CD4-positive, alpha-beta T cell treated with Interleukin-21 for 1 hour (primary cell): Measurements from ENCODE around the gene NKX2-1.
"Not testable (repeated sequence)": the region's sequence is repeated elsewhere in the genome, so short reads cannot be mapped to it uniquely, and the experiment has no call there.

ENCODE experiments used
- DNase-seq: peaks from one replicate; pipeline ENCODE4 v3.0.0-alpha.2; 2020

Gene NKX2-1

DNA sequence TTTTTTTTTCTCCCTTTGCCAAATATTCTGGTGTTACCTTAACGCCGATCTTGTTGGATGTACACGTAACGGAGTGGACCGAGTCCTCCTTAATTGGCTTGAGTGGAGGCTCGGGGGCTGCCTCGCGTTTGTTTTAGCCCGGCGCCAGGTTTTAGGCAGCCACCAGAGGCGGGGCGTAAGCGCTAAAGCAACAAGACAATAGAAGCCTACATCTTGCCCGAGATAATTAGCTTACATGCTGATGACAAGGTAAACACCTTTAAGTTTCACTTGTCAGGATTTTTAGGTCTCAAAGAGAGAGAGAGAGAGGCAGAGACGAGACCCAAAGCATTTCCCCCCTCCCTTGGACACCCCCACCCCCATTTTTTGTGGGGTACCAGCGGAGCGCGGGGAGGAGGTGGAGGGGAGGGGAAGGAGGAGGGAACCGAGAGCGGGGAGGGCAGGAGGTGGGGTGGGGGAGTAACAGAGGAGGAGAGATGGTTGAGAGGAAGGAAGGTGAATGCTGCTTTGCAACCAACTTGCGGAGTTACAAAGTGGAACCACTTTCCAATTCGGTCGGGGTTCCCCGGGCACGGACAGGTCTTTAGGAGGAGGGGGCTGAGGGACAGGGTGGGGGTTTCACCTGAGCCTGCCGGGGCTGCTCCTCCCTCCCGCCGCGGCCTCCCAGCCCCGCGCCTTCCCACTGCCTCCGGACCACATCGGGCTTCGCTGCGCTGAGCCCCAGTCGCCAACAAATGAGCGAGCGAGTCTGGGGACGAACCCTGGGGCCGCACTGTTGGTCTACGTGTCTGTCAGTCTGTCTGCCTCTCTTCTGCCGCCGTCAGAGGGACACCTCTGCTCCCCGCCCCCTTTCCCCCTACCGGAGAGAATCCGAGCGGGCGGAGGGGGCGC is at the start of gene NKX2-1:
NKX2-1 (minus strand) TSS at position 802 of the 891 bp plus-strand sequence; CDS start at position 699, 103 bp downstream.
- DNase-seq, result no peak

- no peak for DNase-seq
Measured at GRCh38 chr14:36556811-36557433, 36.9 kb upstream of the NKX2-1 start.

- no peak for DNase-seq
Measured at GRCh38 chr14:36555998-36556743, 36.1 kb upstream of the NKX2-1 start.

GRCh38 chr14:36553656-36554260 is 33.7 kb upstream of the NKX2-1 start:
- peak; percentile 5 for DNase-seq

DNA sequence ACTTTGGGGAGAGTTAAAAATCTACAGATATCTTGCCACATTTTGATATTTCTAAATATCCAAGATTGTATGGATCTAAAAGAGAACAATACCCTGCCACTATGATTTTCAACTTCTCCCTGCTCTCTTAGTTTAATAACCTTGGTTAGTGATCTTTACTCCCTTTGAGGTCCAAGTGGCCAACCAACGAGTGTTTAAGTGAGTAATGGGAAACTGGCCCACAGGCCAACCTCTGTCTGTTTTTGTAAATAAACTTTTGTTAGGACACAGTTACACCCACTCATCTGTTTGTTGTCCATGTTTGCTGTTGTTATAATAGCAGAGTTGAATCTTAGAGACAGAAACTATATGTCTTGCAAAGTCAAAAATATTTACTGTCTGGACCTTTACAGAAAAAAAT is 30.9 kb upstream of the NKX2-1 start:
- no peak for DNase-seq

DNA sequence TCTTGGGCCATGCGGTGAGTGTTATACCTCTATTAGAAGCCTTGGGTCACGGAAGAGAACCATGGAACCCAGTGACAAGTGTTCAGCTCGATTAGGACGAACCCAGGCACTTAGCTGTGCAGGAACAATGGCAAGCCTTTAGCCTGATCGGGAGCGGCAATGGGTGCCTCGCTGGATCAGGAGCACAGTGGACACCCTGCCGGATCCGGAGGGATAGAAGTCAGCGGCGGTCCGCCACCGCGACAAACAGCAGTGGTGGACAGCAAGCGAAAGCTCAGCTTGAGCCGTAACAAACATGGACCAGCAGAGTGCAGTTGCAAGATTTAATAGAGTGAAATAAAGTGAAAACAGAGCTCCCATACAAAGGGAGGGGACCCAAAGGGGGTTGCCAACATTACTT is 24.2 kb upstream of the NKX2-1 start:
- not testable (repeated sequence) for DNase-seq

- no peak for DNase-seq
Measured at GRCh38 chr14:36538051-36538450, 18.0 kb upstream of the NKX2-1 start.

GRCh38 chr14:36529062-36529461 is 9.0 kb upstream of the NKX2-1 start:
- no peak for DNase-seq

DNA sequence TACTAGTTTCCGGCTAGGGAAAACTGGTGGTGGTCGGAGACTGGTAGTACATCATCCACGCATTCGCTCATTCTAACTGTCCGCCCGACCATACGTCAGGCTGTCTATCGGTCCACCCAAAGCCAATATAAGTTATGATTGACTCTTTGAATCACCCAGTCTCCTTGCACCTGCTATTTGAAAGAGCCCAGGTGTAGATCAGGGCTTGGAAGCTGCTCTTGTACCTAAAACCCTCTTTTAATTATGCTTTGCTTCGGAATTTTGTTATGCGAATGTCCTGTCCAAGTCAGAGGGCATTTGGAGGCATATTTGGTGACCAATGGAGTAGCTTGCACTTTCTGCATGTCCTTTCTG is 5.7 kb upstream of the NKX2-1 start:
- no peak for DNase-seq

- no peak for DNase-seq
Measured at GRCh38 chr14:36524874-36525745, 5.1 kb upstream of the NKX2-1 start.

DNA sequence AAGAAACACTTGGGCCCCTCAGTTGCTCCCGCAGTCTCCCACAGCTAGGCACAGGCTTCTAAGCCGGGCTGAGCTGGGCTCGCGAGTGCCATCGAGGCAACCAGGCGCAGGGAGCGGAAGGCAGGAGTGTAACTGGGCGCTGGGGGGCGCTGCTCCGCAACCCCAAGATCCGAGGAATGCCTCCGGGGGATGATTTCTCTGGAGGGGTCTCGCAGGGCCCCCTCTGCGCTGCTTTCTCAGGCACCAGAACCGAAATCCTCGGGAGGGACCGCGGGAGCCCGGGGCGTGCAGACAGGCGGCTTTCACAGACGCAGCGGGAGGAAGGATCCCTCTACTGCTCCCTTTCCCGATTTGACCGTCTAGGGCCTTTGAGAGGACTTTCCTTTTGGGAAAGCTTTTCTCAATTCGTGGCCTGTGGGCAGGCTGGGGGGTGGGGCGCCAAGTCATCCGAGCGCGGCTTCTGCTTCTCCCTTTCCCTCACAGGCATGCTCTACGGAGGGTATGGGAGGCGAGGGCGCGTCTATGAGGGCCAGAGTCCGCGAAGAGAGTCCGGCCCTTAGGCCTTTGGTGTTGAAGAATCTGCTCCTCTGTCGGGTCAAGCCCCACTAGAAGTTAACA is 4.3 kb upstream of the NKX2-1 start:
- DNase-seq, result no peak

DNA sequence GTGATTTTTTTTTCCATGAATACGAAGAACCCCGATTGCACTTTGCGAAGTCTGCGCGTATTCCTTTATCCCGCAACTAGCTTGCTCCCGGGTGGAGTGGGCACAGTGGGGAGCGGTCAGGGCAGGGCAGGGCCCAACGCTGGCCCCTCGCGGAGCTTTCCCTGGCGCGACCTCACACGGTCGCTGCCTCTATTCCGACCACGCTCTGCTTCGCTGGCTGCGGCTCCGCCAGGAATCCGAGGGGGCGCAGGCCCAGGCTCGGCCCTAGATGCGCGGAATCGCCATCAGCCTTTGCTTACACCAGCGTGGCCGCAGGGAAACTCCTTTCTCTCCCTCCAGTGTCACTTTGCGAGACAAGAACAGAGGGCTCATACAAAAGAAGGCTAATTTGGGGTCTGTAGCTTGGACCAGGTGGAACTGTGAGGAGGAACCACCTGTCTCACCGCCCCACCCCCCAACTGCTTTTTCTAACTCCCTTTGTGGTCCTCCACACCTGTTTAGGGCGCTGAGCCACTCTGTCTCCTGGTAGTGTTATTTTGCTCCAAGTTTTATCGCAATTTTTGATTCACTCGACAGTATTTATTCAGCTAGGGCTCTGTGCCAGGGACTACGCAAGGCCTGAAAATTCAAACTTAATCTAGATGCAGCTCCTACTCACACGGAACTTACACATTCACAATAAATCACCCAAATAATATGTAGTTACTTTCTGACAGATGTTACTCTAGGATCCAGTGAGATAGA is 3.1 kb upstream of the NKX2-1 start:
- DNase-seq, result no peak

DNA sequence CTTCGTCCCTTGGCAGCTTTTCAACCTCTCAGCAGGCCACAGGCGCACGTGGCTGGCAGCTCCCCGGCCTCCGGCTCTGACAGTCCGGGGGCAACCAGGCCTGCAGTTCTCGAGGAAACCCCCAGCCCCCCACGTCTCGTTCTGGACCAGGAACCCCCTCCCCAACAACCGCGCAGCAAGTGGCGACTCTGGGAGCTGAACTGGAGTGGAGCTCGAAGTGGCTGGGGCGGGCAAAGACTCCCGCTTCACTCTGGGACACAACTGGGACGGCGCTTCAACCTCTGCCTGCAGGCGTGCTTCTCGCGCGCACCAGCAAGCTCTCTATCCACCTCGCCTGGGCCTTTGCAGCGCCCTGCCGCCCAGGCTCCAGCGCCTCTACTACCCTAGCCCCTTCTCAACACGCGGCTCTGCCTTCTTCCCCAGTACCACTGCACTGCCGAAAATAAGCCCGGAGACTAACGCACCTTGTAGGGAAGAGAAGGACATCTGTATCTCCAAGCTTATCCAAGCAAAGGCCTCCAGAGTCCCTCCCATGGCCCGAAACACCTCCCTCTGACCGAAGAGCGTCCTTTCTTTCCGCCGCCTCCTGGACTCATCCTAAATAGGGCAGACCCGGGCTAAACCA is 2.4 kb upstream of the NKX2-1 start:
- DNase-seq, result no peak

DNA sequence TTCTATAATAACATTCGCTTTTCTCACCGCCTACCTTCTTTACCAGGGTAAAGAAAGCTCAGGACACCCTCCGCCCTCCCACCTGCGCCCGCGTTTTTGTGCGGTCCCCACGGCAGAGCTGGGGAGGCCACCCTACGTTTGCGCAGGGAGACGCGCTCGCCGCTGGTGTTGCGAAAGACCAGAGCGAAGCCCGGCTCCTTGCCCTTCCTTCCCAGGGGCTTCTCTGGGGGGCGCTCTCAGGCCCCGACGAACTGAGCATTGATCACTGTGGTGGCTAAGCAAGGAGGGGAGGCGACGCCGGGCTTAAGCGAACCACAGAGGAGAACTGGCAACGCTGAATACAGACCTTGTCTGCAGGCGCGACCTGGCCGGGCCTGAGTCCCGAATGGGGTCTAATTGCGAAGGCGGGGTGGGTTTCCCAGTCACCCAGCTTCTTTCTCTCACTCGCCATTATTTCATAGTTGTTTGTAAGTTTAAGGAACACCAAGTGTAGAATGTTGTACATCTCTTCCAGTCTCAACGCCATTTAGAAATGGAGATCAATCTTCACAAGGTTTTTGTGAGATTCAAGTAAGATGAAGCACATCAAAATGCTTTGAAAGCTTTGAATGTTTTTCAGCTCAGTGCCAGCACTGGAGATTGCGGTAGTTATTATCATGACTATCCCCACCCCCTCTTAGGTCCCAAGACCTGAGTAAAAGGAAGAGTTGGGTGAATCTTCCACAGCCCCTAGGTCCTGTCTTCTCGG is 1.7 kb upstream of the NKX2-1 start:
- no peak for DNase-seq

GRCh38 chr14:36520601-36521525 is 831 bp upstream of the NKX2-1 start:
- no peak for DNase-seq

DNA sequence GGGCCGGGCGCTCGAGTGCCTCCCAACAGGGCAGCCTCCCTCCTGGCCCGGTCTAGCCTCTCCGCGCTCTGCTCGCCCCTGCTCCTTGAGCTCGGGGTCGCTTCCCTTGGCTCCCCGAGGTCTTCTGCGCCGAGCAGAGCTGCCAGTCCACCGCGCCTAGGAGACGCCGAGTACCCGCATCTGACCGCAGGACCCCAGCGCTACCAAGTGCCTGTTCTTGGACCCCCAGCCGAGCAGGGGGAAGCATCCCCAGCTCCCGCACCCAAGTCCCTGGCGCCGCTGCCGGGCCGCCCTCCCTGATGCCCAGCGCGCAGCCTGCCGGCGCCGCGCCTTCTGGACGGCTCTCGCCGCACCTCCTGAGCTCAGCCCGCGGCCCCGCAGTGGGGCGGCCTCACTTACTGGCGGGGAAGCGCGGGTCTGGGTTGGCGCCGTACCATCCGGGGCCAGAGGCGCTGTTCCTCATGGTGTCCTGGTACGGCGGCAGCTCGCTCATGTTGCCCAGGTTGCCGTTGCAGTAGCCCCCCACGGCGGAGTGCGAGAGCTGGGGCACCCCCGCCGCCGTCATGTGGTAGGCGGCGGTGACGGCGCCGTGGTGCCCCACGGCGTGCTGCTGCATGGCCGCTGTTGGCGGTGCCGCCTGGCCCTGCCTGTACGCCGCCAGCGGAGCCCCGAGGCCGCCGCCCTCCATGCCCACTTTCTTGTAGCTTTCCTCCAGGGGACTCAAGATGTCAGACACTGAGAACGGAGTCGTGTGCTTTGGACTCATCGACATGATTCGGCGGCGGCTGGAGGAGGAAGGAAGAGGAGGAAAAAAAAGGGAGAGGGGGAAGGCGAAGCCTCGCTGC is 1.2 kb downstream of the NKX2-1 start:
- no peak for DNase-seq

DNA sequence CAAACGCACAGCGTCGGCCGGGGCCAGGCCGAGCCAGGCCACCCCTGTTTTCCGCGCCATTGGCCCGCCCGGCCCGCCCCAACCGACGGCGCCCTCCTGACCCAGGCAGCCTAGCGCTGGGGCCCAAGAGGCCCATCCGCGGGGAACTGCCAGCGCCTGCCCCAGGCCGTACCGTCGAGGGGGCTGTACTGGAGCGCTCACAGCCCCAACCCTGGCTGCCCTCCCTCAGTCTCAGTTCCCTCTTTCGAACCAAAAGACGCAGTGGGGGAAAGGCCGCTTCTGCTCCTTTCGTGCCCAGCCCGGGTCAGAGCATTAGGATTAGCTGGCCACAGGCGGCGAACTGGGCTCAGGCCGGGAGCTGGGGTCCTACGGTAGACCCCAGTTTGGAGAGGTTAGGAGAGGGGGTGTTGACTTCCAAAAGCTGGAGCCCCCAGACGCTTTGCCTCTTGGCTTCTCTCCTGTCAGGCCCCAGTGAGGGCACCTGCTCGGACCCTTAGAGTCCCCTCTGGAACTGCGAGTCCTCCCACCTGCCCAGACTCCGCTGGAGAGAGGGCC is 1.9 kb downstream of the NKX2-1 start:
- DNase-seq, result no peak
